DOHH2 (cell line): ENCODE data around the gene DPP10.

ENCODE experiments used
- H3F3A ChIP-seq: fragments of 200-600 bp; sonication (generic), shearing (Covaris generic); 2 replicates; pipeline ENCODE4 v1.6.0; 2016; ENCODE audit warnings: antibody characterized with exemption, mild to moderate bottlenecking; ENCODE audit not compliant: control insufficient read depth, insufficient read depth
- H3K27ac ChIP-seq: fragments of 200-600 bp; sonication (generic); 2 replicates; pipeline ENCODE4 v1.5.1; 2014; ENCODE audit warnings: low read depth, mild to moderate bottlenecking, low read length, moderate library complexity
- H3K27me3 ChIP-seq: fragments of 200-600 bp; sonication (generic); 2 replicates; pipeline ENCODE4 v1.6.1; 2014; ENCODE audit warnings: mild to moderate bottlenecking, low read length, mixed read lengths; ENCODE audit not compliant: control insufficient read depth
- H3K36me3 ChIP-seq: fragments of 200-600 bp; sonication (generic); 2 replicates; pipeline ENCODE4 v1.6.1; 2014; ENCODE audit warnings: mild to moderate bottlenecking, low read length, moderate library complexity, mixed read lengths; ENCODE audit not compliant: control insufficient read depth
- H3K4me1 ChIP-seq: fragments of 200-600 bp; sonication (generic); 2 replicates; pipeline ENCODE4 v1.6.1; 2014; ENCODE audit warnings: mild to moderate bottlenecking, low read length, mixed read lengths; ENCODE audit not compliant: control insufficient read depth
- H3K4me2 ChIP-seq: fragments of 200-600 bp; sonication (generic); 2 replicates; pipeline ENCODE4 v1.6.0; 2014; ENCODE audit warnings: mild to moderate bottlenecking, low read length, moderate library complexity
- H3K4me3 ChIP-seq: fragments of 200-600 bp; sonication (generic); 2 replicates; pipeline ENCODE4 v1.5.1; 2014; ENCODE audit warnings: mild to moderate bottlenecking, low read length, mixed read lengths
- H3K79me2 ChIP-seq: fragments of 200-600 bp; sonication (generic); 2 replicates; pipeline ENCODE4 v1.6.1; 2014; ENCODE audit warnings: mild to moderate bottlenecking, low read length, mixed read lengths; ENCODE audit not compliant: control insufficient read depth
- H3K9me2 ChIP-seq: fragments of 200-600 bp; sonication (generic); replicated peaks from 2 replicates; pipeline ENCODE4 v1.6.1; 2014; ENCODE audit warnings: mild to moderate bottlenecking, low read length, mixed read lengths; ENCODE audit not compliant: control insufficient read depth
- H3K9me3 ChIP-seq: fragments of 200-600 bp; sonication (generic); 2 replicates; pipeline ENCODE4 v1.6.1; 2014; ENCODE audit warnings: antibody characterized with exemption, low read length, mixed read lengths; ENCODE audit not compliant: control insufficient read depth, insufficient read depth
- H4K20me1 ChIP-seq: fragments of 200-600 bp; sonication (generic); 2 replicates; pipeline ENCODE4 v1.6.0; 2014; ENCODE audit warnings: low read depth, mild to moderate bottlenecking, antibody characterized with exemption, low read length, moderate library complexity; ENCODE audit not compliant: control insufficient read depth, insufficient read depth
- EZH2phosphoT487 ChIP-seq: fragments of 200-600 bp; sonication (generic); IDR thresholded peaks from 2 replicates; pipeline ENCODE4 v1.6.1; 2017; ENCODE audit warnings: borderline replicate concordance, mild to moderate bottlenecking, antibody characterized with exemption, low read length, moderate library complexity, mixed read lengths
- TF ChIP-seq, protein P1 (sequence below): fragments of 200-600 bp; sonication (generic); IDR thresholded peaks from one replicate; pipeline ENCODE4 v1.5.1; 2014; ENCODE audit warnings: antibody characterized with exemption, mild to moderate bottlenecking, low read depth, low read length; ENCODE audit not compliant: poor library complexity, severe bottlenecking

Gene DPP10

DNA sequence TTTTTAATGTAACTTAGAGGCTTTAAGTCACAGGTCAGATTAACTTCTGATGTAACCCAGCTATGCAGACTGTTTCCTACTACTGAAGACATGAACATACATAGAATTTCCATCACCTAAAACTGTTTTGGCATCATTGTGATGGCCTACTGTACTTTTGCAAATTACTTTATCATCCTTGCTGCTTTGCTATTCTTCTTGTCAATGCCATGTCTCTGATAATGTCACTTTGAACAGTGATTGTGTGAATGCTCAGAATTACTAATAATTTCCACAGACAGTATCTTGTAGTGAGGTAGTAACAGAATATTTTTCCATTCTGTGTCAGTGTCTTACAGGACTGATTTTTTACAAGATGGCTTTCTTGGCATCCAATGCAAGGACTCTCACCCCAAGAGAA is 663.5 kb downstream of the DPP10 start:
- H3K4me3 ChIP-seq, result no peak overlapping the region
- TF ChIP-seq EZH2phosphoT487, result no peak
- TF ChIP-seq, protein P1, sequence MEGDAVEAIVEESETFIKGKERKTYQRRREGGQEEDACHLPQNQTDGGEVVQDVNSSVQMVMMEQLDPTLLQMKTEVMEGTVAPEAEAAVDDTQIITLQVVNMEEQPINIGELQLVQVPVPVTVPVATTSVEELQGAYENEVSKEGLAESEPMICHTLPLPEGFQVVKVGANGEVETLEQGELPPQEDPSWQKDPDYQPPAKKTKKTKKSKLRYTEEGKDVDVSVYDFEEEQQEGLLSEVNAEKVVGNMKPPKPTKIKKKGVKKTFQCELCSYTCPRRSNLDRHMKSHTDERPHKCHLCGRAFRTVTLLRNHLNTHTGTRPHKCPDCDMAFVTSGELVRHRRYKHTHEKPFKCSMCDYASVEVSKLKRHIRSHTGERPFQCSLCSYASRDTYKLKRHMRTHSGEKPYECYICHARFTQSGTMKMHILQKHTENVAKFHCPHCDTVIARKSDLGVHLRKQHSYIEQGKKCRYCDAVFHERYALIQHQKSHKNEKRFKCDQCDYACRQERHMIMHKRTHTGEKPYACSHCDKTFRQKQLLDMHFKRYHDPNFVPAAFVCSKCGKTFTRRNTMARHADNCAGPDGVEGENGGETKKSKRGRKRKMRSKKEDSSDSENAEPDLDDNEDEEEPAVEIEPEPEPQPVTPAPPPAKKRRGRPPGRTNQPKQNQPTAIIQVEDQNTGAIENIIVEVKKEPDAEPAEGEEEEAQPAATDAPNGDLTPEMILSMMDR, result no peak
- no peaks in the 10 kb centered on the region for H3K79me2 ChIP-seq

DNA sequence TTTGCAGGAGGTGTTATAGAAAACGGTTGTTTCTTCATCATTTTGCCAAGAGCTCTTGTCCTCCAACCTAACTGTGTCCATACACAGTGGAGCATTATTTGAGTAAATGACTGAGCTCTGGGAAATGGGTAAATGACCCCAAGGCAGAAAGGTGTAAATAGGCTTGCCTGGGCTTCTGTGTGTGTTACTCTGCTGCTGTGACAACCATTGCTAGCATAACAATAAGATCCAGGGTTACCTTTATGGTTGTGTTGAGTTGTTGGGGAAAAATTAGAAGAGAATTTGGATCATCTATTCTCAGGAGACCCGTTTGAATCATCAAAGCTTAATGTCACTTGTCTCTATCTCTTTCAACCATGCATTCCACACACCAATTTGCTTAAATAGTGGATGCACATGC is 672.7 kb downstream of the DPP10 start:
- Histone ChIP-seq H3K27me3 (no peaks in the 10 kb centered on the region), H3K36me3 (no peaks in the 10 kb centered on the region), H3F3A (no peaks in the 10 kb centered on the region), H3K9me2 (no peaks in the 10 kb centered on the region), H3K79me2 (no peaks in the 10 kb centered on the region), H4K20me1 (no peaks in the 10 kb centered on the region), H3K9me3 (no peaks in the 10 kb centered on the region), H3K4me3 (no peak overlapping the region), H3K4me1 (no peaks in the 10 kb centered on the region), H3K4me2 (no peak overlapping the region), H3K27ac (no peak overlapping the region)
- TF ChIP-seq, protein P1, result no peak
- TF ChIP-seq EZH2phosphoT487, result no peak

More for the DNA sequence above, 663.5 kb downstream of the DPP10 start:
- no peaks in the 10 kb centered on the region for H3K4me1 ChIP-seq
- H3F3A ChIP-seq, result no peaks in the 10 kb centered on the region
- no peaks in the 10 kb centered on the region for H3K36me3 ChIP-seq
- no peaks in the 10 kb centered on the region for H4K20me1 ChIP-seq
- H3K9me3 ChIP-seq, result no peaks in the 10 kb centered on the region
- no peaks in the 10 kb centered on the region for H3K9me2 ChIP-seq
- no peak overlapping the region for H3K27ac ChIP-seq
- H3K27me3 ChIP-seq, result no peaks in the 10 kb centered on the region
- H3K4me2 ChIP-seq, result no peak overlapping the region

DNA sequence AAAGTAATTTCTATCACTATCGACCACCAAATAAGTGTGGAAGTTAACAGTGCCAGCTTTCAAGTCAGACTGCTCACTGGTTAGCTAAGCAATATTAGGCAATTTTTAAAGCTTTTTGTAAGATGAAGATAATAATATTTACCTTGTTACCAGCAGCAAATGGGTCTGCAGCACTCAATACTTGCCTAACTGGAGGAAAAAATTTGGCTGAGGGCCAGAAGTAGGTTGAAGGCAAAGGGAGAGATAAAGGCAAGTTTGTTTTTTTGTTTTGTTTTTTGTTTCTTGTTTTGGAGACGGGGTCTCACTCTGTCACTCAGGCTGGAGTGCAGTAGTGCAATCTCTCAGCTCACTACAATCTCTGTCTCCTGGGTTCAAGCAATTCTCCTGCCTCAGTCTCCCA is 675.9 kb downstream of the DPP10 start:
- Histone ChIP-seq H4K20me1 (no peaks in the 10 kb centered on the region), H3K79me2 (no peaks in the 10 kb centered on the region), H3K4me1 (no peaks in the 10 kb centered on the region), H3K27me3 (no peaks in the 10 kb centered on the region), H3F3A (no peaks in the 10 kb centered on the region), H3K9me3 (no peaks in the 10 kb centered on the region), H3K4me3 (no peak overlapping the region), H3K4me2 (no peak overlapping the region), H3K27ac (no peak overlapping the region), H3K9me2 (no peaks in the 10 kb centered on the region), H3K36me3 (no peaks in the 10 kb centered on the region)
- TF ChIP-seq, protein P1, result no peak
- no peak for TF ChIP-seq EZH2phosphoT487

DNA sequence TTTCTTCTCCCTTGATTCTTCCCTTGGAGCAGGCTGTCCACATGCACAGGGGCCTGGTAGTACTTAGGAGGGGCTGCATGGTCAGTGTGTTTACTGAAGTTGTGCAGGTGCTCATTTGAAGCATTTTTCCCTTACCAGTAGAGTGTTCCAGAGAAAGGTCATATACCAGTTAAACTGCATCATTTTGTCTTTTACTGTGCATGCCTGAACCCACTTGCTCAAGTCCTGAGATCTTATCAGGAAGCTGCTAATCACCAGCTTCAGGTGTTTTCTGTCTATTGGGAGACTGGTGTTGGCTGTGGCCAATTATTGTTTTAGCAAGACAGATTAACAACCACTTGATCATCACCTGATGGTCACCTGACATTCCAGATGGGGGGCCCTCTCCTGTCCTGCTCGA is 676.6 kb downstream of the DPP10 start:
- TF ChIP-seq EZH2phosphoT487, result no peak
- no peaks in the 10 kb centered on the region for H4K20me1 ChIP-seq
- H3K27ac ChIP-seq, result no peak overlapping the region
- no peaks in the 10 kb centered on the region for H3K9me3 ChIP-seq
- no peaks in the 10 kb centered on the region for H3K9me2 ChIP-seq
- H3F3A ChIP-seq, result no peaks in the 10 kb centered on the region
- no peaks in the 10 kb centered on the region for H3K27me3 ChIP-seq
- H3K4me3 ChIP-seq, result no peak overlapping the region
- no peaks in the 10 kb centered on the region for H3K79me2 ChIP-seq
- H3K4me1 ChIP-seq, result no peaks in the 10 kb centered on the region
- no peak overlapping the region for H3K4me2 ChIP-seq
- H3K36me3 ChIP-seq, result no peaks in the 10 kb centered on the region
